CD8-positive, alpha-beta memory T cell (primary cell): ENCODE data around the gene KPNB1. TPM values are rescaled to one million over a fixed set of nuclear protein-coding genes. Genes with fewer than 3 reads are reported as not detected.
A peak's percentile ranks its signal among the peaks of the same experiment; 100 is the strongest.

ENCODE experiments used
- CTCF ChIA-PET: fragments of 350-600 bp; sonication (Branson Sonifier 250); formaldehyde crosslinking; loops from one replicate; lab custom pipeline; 2021; ENCODE audit warnings: antibody characterized with exemption; lab: Charles Lee
- POLR2A ChIA-PET: fragments of 350-600 bp; sonication (Branson Sonifier 250); formaldehyde crosslinking; loops from one replicate; lab custom pipeline; 2021; ENCODE audit warnings: antibody characterized with exemption; lab: Charles Lee
- DNase-seq, 5 donors: peaks; one replicate each; pipeline versions ENCODE4 v3.0.0 to v3.0.0-alpha.2; 2020 to 2022; ENCODE audit warnings: mixed read lengths in 1 of 5
- H3K27ac ChIP-seq: one replicate; pipeline ENCODE4 v1.7.0; 2013; ENCODE audit warnings: low read depth, mild to moderate bottlenecking, low read length, moderate library complexity
- H3K27me3 ChIP-seq: 2 replicates; pipeline ENCODE4 v1.7.0; 2013; ENCODE audit warnings: low read length, mild to moderate bottlenecking; ENCODE audit not compliant: insufficient read depth, poor library complexity, severe bottlenecking
- H3K36me3 ChIP-seq: 2 replicates; pipeline ENCODE4 v1.7.0; 2013; ENCODE audit warnings: mild to moderate bottlenecking, low read length, moderate library complexity; ENCODE audit not compliant: insufficient read depth
- H3K4me1 ChIP-seq: 2 replicates; pipeline ENCODE4 v1.7.0; 2013; ENCODE audit warnings: mild to moderate bottlenecking, low read length, moderate library complexity; ENCODE audit not compliant: insufficient read depth
- H3K4me3 ChIP-seq: 2 replicates; pipeline ENCODE4 v1.7.0; 2013; ENCODE audit warnings: mild to moderate bottlenecking, low read length
- H3K9me3 ChIP-seq: 2 replicates; pipeline ENCODE4 v1.7.0; 2013; ENCODE audit warnings: mild to moderate bottlenecking, low read length
- H3K27ac Mint-ChIP-seq, 8 donors: one replicate each; pipeline ENCODE4 v1.8.0; 2020 to 2021; ENCODE audit warnings: mixed read lengths in 8 of 8, mild to moderate bottlenecking in 6 of 8, inconsistent platforms in 3 of 8, moderate library complexity in 3 of 8
- H3K27me3 Mint-ChIP-seq, 2 donors: one replicate each; pipeline ENCODE4 v1.8.0; 2020 to 2021; ENCODE audit warnings: mixed read lengths in 2 of 2, mild to moderate bottlenecking in 1 of 2, moderate library complexity in 1 of 2
- H3K36me3 Mint-ChIP-seq, 3 donors: one replicate each; pipeline ENCODE4 v1.8.0; 2020 to 2021; ENCODE audit warnings: mixed read lengths in 3 of 3, inconsistent platforms in 1 of 3, mild to moderate bottlenecking in 1 of 3
- H3K4me1 Mint-ChIP-seq, 3 donors: one replicate each; pipeline ENCODE4 v1.8.0; 2020 to 2021; ENCODE audit warnings: mixed read lengths in 3 of 3, inconsistent platforms in 1 of 3, mild to moderate bottlenecking in 1 of 3
- H3K4me3 Mint-ChIP-seq, 7 donors: one replicate each; pipeline ENCODE4 v1.8.0; 2020 to 2021; ENCODE audit warnings: mixed read lengths in 7 of 7, mild to moderate bottlenecking in 6 of 7, moderate library complexity in 4 of 7, inconsistent platforms in 2 of 7
- H3K9me3 Mint-ChIP-seq, 5 donors: one replicate each; pipeline ENCODE4 v1.8.0; 2020 to 2022; ENCODE audit warnings: mixed read lengths in 5 of 5, mild to moderate bottlenecking in 3 of 5, moderate library complexity in 2 of 5, inconsistent platforms in 1 of 5
- polyA plus RNA-seq: library from polyadenylated mRNA; unstranded; fragments of 300-500 nt; fragmentation: Illumina TruSeq; gene quantifications from one replicate; pipeline ENCODE4 v1.2.3, GENCODE V29; 2021
- total RNA-seq, 2 experiments: library from RNA; stranded (reverse); gene quantifications; one replicate each; pipeline ENCODE4 v1.2.3, GENCODE V29; 2021

The KPNB1 gene
- total and polyA plus RNA-seq, 3 experiments from 2014 or later: 35.9 to 915 (median 907) TPM

- no peaks in the 10 kb centered on the region for H3K9me3 ChIP-seq
- no peaks in the 10 kb centered on the region for H3K4me1 ChIP-seq
- peaks cover 4% of the 10 kb centered on the region for H3K36me3 ChIP-seq
- no peaks in the 10 kb centered on the region for H3K27me3 Mint-ChIP-seq
- H3K4me1 Mint-ChIP-seq: peaks cover 6 to 9% (median 6%) of the 10 kb centered on the region in 3 donors
- no peaks in the 10 kb centered on the region for H3K27me3 ChIP-seq
- no peak for DNase-seq
- no peak overlapping the region for H3K27ac ChIP-seq
- no peak overlapping the region for H3K4me3 Mint-ChIP-seq
- H3K4me3 ChIP-seq: no peak overlapping the region
- peaks cover under 1 to 43% (median 11%) of the 10 kb centered on the region in 3 donors for H3K36me3 Mint-ChIP-seq
- H3K9me3 Mint-ChIP-seq: no peaks in the 10 kb centered on the region
- H3K27ac Mint-ChIP-seq: peak overlapping the region in 5 of 8 donors; percentile 26 to 74 (median 46)
- ChIA-PET POLR2A (no interaction called here), CTCF (interaction anchor here (0.9 to 1.4 kb wide), 5 partner anchors 10 to 45 kb away, joined by 3 to 4 read pairs (median 4); partner anchors contain the start of gene TBX21)
These were observed 37.6 kb downstream of the KPNB1 start for GRCh38 chr17:47687328-47687690.

GRCh38 chr17:47687748-47688147, 38.0 kb downstream of the KPNB1 start:
- POLR2A ChIA-PET: no interaction called here

GRCh38 chr17:47690121-47690520, 40.4 kb downstream of the KPNB1 start:
- ChIA-PET CTCF (interaction anchor here (1.2 to 1.7 kb wide), 4 partner anchors 10 to 43 kb away, joined by 3 to 5 read pairs (median 4); partner anchors contain the start of gene TBX21), POLR2A (no interaction called here)
- no peak for DNase-seq
- Histone ChIP-seq H3K4me3 (no peak overlapping the region), H3K36me3 (no peaks in the 10 kb centered on the region), H3K4me1 (peaks cover 14% of the 10 kb centered on the region), H3K27me3 (no peaks in the 10 kb centered on the region), H3K27ac (no peak overlapping the region), H3K9me3 (no peaks in the 10 kb centered on the region)
- Mint-ChIP-seq H3K9me3 (no peaks in the 10 kb centered on the region), H3K4me3 (peak overlapping the region in 1 of 7 donors; percentile 48), H3K27ac (peak overlapping the region in 1 of 8 donors; percentile 50), H3K27me3 (no peaks in the 10 kb centered on the region), H3K4me1 (peaks cover 21 to 24% (median 23%) of the 10 kb centered on the region in 3 donors), H3K36me3 (peaks cover 0 to 20% (median 2%) of the 10 kb centered on the region in 3 donors)

More at GRCh38 chr17:47687748-47688147, 38.0 kb downstream of the KPNB1 start:
- H3K4me1 Mint-ChIP-seq: peaks cover 11 to 13% (median 11%) of the 10 kb centered on the region in 3 donors
- Histone ChIP-seq H3K9me3 (no peaks in the 10 kb centered on the region), H3K4me3 (no peak overlapping the region), H3K36me3 (no peaks in the 10 kb centered on the region), H3K27me3 (no peaks in the 10 kb centered on the region), H3K4me1 (peaks cover 4% of the 10 kb centered on the region), H3K27ac (no peak overlapping the region)
- CTCF ChIA-PET: interaction anchor here (0.9 to 1.4 kb wide), 6 partner anchors 10 to 45 kb away, joined by 3 to 4 read pairs (median 4); partner anchors contain the start of gene TBX21
- H3K36me3 Mint-ChIP-seq: peaks cover 0 to 38% (median 7%) of the 10 kb centered on the region in 3 donors
- no peak for DNase-seq
- H3K27me3 Mint-ChIP-seq: no peaks in the 10 kb centered on the region
- no peak overlapping the region for H3K4me3 Mint-ChIP-seq
- H3K9me3 Mint-ChIP-seq: no peaks in the 10 kb centered on the region
- H3K27ac Mint-ChIP-seq: peak overlapping the region in 4 of 8 donors; percentile 44 to 79 (median 70)

GRCh38 chr17:47692137-47692894, 42.6 kb downstream of the KPNB1 start:
- no peaks in the 10 kb centered on the region for H3K9me3 Mint-ChIP-seq
- H3K36me3 Mint-ChIP-seq: peaks cover 0 to 4% (median 0%) of the 10 kb centered on the region in 3 donors
- no peak overlapping the region for H3K27ac ChIP-seq
- H3K4me3 Mint-ChIP-seq: peak overlapping the region; percentile 88 to 95 (median 89)
- no peaks in the 10 kb centered on the region for H3K9me3 ChIP-seq
- peaks cover 22% of the 10 kb centered on the region for H3K4me1 ChIP-seq
- ChIA-PET POLR2A (interaction anchor here (2.0 kb wide), 1 partner anchor 42 kb away, joined by 11 read pairs; the partner anchor contains the start of gene KPNB1), CTCF (interaction anchor here (0.8 to 2.1 kb wide), 11 partner anchors 9 to 109 kb away, joined by 3 to 12 read pairs (median 4); partner anchors contain the start of gene TBX21)
- no peaks in the 10 kb centered on the region for H3K36me3 ChIP-seq
- no peaks in the 10 kb centered on the region for H3K27me3 ChIP-seq
- no peak overlapping the region for H3K4me3 ChIP-seq
- DNase-seq: no peak
- peaks cover 27 to 41% (median 32%) of the 10 kb centered on the region in 3 donors for H3K4me1 Mint-ChIP-seq
- H3K27me3 Mint-ChIP-seq: peaks cover 0 to 2% of the 10 kb centered on the region in 2 donors
- peak overlapping the region; percentile 72 to 92 (median 86) for H3K27ac Mint-ChIP-seq

GRCh38 chr17:47692895-47693730, 43.4 kb downstream of the KPNB1 start:
- DNase-seq: no peak
- Mint-ChIP-seq H3K9me3 (no peaks in the 10 kb centered on the region), H3K36me3 (peaks cover 0 to 4% (median 0%) of the 10 kb centered on the region in 3 donors), H3K4me1 (peaks cover 28 to 45% (median 34%) of the 10 kb centered on the region in 3 donors), H3K27me3 (peaks cover 0 to 2% of the 10 kb centered on the region in 2 donors), H3K4me3 (peak overlapping the region; percentile 88 to 95 (median 89)), H3K27ac (peak overlapping the region; percentile 72 to 92 (median 86))
- Histone ChIP-seq H3K4me1 (peaks cover 22% of the 10 kb centered on the region), H3K27ac (peak overlapping the region; percentile 24), H3K27me3 (no peaks in the 10 kb centered on the region), H3K4me3 (peak overlapping the region; percentile 51), H3K36me3 (no peaks in the 10 kb centered on the region), H3K9me3 (no peaks in the 10 kb centered on the region)
- ChIA-PET CTCF (interaction anchor here (0.8 to 2.1 kb wide), 11 partner anchors 9 to 108 kb away, joined by 3 to 12 read pairs (median 4); partner anchors contain the start of gene TBX21), POLR2A (interaction anchor here (0.6 to 2.0 kb wide), 6 partner anchors 40 to 747 kb away, joined by 3 to 11 read pairs (median 6); partner anchors contain the start of genes KPNB1 and TBX21)

- H3K4me3 ChIP-seq: peak within 1 kb of the TSS; percentile 53
- H3K4me3 Mint-ChIP-seq: peak within 1 kb of the TSS; percentile 88 to 95 (median 92)
- DNase-seq: peak; percentile 39 to 83 (median 52)
- H3K4me1 Mint-ChIP-seq: peaks cover 33 to 49% (median 38%) of the 10 kb centered on the region in 3 donors
- no peaks in the 10 kb centered on the region for H3K36me3 ChIP-seq
- POLR2A ChIA-PET: interaction anchor here (0.6 to 2.0 kb wide), 7 partner anchors 10 to 110 kb away, joined by 3 to 11 read pairs (median 6); partner anchors contain the start of genes KPNB1 and TBX21
- H3K9me3 Mint-ChIP-seq: no peaks in the 10 kb centered on the region
- H3K27ac ChIP-seq: peak within 1 kb of the TSS; percentile 51
- H3K27me3 Mint-ChIP-seq: peaks cover 0 to 2% of the 10 kb centered on the region in 2 donors
- H3K27me3 ChIP-seq: no peaks in the 10 kb centered on the region
- H3K27ac Mint-ChIP-seq: peak within 1 kb of the TSS; percentile 83 to 94 (median 91)
- H3K4me1 ChIP-seq: peaks cover 30% of the 10 kb centered on the region
- H3K36me3 Mint-ChIP-seq: peaks cover 0 to 4% (median 0%) of the 10 kb centered on the region in 3 donors
- no peaks in the 10 kb centered on the region for H3K9me3 ChIP-seq
- CTCF ChIA-PET: interaction anchor here (0.9 to 2.1 kb wide), 9 partner anchors 8 to 96 kb away, joined by 3 to 12 read pairs (median 4); partner anchors contain the start of gene TBX21
These were observed 44.2 kb downstream of the KPNB1 start, which contains the start of gene TBKBP1 for GRCh38 chr17:47693731-47694580. TBKBP1 (plus strand) TSS chr17:47694161; CDS start chr17:47696113, 1,952 bp downstream.
